Tibial artery (tissue), 4 donors: ENCODE measurements around the gene TTC39C.

Source experiments
- DNase-seq, 2 donors: peaks; one replicate each; pipeline ENCODE4 v3.0.0-alpha.2; 2019
- H3K27ac ChIP-seq, 2 donors: fragments of 200-600 bp; sonication (generic) in 1 of 2; 1 replicate in 1 of 2; 2 replicates in 1 of 2; pipeline ENCODE4 v1.5.1; 2018 to 2019; ENCODE audit warnings: mild to moderate bottlenecking in 1 of 2
- H3K27me3 ChIP-seq, 2 donors: fragments of 200-600 bp; sonication (generic) in 1 of 2; one replicate each; pipeline versions ENCODE4 v1.5.1 to v1.6.0; 2016 to 2019
- H3K36me3 ChIP-seq, 3 donors: fragments of 200-600 bp; sonication (generic) in 2 of 3; one replicate each; pipeline ENCODE4 v1.5.1; 2016 to 2019; ENCODE audit warnings: mild to moderate bottlenecking in 2 of 3
- H3K4me1 ChIP-seq, 4 donors: fragments of 200-600 bp; sonication (generic) in 2 of 4; 1 replicate in 3 of 4; 2 replicates in 1 of 4; pipeline ENCODE4 v1.5.1; 2016 to 2019
- H3K4me3 ChIP-seq, 2 donors: fragments of 200-600 bp; sonication (generic) in 1 of 2; 1 replicate in 1 of 2; 2 replicates in 1 of 2; pipeline ENCODE4 v1.5.1; 2018 to 2019; ENCODE audit warnings: mild to moderate bottlenecking in 2 of 2
- H3K9me3 ChIP-seq, 3 donors: fragments of 200-600 bp; sonication (generic) in 1 of 3; one replicate each; pipeline ENCODE4 v1.5.1; 2016 to 2019
- CTCF ChIP-seq, 2 experiments: fragments of 200-600 bp in 1 of 2; fragments of 450-650 bp in 1 of 2; IDR thresholded peaks; one replicate each; pipeline ENCODE4 v1.5.1; 2017 to 2019; ENCODE audit warnings: antibody characterized with exemption in 2 of 2, mild to moderate bottlenecking in 1 of 2, moderate library complexity in 1 of 2
- intact Hi-C: fragments of 100-400 bp; cut with DNase I; formaldehyde crosslinking; loops from one replicate; pipeline ENCODE4 v1.15.0; 2023; ENCODE audit warnings: low total_unique reads

The TTC39C gene

GRCh38 chr18:24112874-24113615, 98.5 kb downstream of the TTC39C start:
- H3K27me3 ChIP-seq = no peaks in the 10 kb centered on the region
- no peak overlapping the region for H3K4me3 ChIP-seq
- H3K36me3 ChIP-seq = peaks cover 0 to 11% (median 0%) of the 10 kb centered on the region in 3 donors
- intact Hi-C loops = no loop called here
- no peaks in the 10 kb centered on the region for H3K9me3 ChIP-seq
- H3K4me1 ChIP-seq = no peaks in the 10 kb centered on the region
- TF ChIP-seq CTCF (IDR thresholded peaks at IDR 0.05) = no peak
- H3K27ac ChIP-seq = no peak overlapping the region
- DNase-seq = no peak

- H3K36me3 ChIP-seq = peaks cover 0 to 11% (median 0%) of the 10 kb centered on the region in 3 donors
- no peaks in the 10 kb centered on the region for H3K4me1 ChIP-seq
- DNase-seq = no peak
- no peak overlapping the region for H3K27ac ChIP-seq
- H3K4me3 ChIP-seq = no peak overlapping the region
- intact Hi-C loops = loop anchor here (5.0 kb wide), 1 partner anchor 493 kb away; no protein-coding TSS in a partner anchor
- H3K9me3 ChIP-seq = no peaks in the 10 kb centered on the region
- no peak for TF ChIP-seq CTCF (IDR thresholded peaks at IDR 0.05)
- H3K27me3 ChIP-seq = no peaks in the 10 kb centered on the region
These were observed 100.5 kb downstream of the TTC39C start for GRCh38 chr18:24114924-24115549.

DNA sequence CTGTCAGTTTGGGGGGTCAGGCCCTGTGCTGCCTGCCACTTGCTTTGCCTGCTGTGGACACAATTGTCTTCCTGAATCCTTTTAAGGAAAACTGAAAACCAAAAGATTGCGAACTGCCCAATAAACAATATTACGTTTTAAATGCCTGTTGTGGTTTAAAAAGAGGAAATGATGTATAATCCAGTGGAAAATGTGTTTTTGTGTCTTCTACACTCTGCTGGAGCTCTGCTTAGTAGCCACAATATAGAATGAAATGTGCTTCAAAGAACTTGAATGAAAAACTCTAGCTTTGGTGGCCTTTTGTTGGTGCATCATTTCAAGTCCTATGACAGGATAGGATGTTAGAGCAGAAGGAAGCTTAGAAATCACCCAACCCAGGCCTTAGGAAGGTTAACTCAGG, 101.1 kb downstream of the TTC39C start:
- no peak for DNase-seq
- no peak overlapping the region for H3K27ac ChIP-seq
- TF ChIP-seq CTCF (IDR thresholded peaks at IDR 0.05) = no peak
- H3K4me3 ChIP-seq = no peak overlapping the region
- no peaks in the 10 kb centered on the region for H3K9me3 ChIP-seq
- intact Hi-C loops = loop anchor here (5.0 kb wide), 1 partner anchor 493 kb away; no protein-coding TSS in a partner anchor
- peaks cover 0 to 11% (median 0%) of the 10 kb centered on the region in 3 donors for H3K36me3 ChIP-seq
- no peaks in the 10 kb centered on the region for H3K4me1 ChIP-seq
- H3K27me3 ChIP-seq = no peaks in the 10 kb centered on the region

DNA sequence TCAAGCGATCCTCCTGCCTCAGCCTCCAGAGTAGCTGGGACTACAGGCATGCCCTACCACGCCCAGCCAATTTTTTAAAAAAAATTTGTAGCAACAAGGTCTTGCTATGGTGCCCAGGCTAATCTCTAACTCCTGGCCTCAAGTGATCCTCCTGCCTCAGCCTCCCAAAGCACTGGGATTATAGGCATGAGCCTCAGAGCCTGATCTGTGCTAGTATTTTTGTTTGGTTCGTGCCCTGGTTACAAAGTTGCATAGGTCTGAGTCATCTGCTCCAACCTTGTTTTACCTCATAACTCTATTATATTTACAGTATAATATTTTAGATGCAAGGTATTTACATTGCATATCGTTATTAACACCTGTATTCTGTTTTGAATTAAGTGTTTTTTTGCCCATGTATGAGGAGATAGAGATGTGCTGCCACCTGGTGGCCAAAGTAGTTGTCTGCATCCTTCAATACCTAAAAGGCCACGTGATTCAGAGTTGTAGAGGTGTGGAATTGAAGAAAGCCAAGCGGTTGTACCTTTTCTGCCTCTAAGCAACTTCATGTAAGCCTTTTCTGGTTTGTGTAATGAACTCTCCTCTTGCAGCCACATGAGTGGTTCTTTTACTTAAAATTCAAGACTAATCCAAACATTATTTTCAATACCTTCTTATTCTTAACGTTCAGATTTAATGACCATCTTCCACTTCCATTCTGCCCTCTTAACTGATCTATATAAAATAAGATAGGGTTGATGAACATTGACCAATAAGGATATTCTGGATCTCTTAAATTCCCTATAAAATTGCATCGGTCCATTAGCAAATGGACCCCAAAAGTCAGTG, 104.4 kb downstream of the TTC39C start:
- peak; percentile 81 to 89 for TF ChIP-seq CTCF (IDR thresholded peaks at IDR 0.05)
- Histone ChIP-seq H3K36me3 (peaks cover 0 to 4% (median 0%) of the 10 kb centered on the region in 3 donors), H3K27me3 (no peaks in the 10 kb centered on the region), H3K9me3 (no peaks in the 10 kb centered on the region), H3K4me3 (no peak overlapping the region), H3K27ac (no peak overlapping the region), H3K4me1 (no peaks in the 10 kb centered on the region)
- peak; percentile 66 to 82 for DNase-seq
- intact Hi-C loops = loop anchor here (5.0 kb wide), 1 partner anchor 497 kb away; no protein-coding TSS in a partner anchor

- intact Hi-C loops = no loop called here
These were observed 106.1 kb downstream of the TTC39C start for GRCh38 chr18:24120676-24121075.

More at GRCh38 chr18:24120676-24121075, 106.1 kb downstream of the TTC39C start:
- no peak for DNase-seq
- H3K27me3 ChIP-seq = no peaks in the 10 kb centered on the region
- no peak overlapping the region for H3K4me3 ChIP-seq
- H3K27ac ChIP-seq = no peak overlapping the region
- H3K9me3 ChIP-seq = no peaks in the 10 kb centered on the region
- peaks cover 0 to 14% (median 0%) of the 10 kb centered on the region in 3 donors for H3K36me3 ChIP-seq
- H3K4me1 ChIP-seq = peaks cover 0 to under 1% (median 0%) of the 10 kb centered on the region in 4 donors
- TF ChIP-seq CTCF (IDR thresholded peaks at IDR 0.05) = no peak
